ENCODE results near the gene C1QTNF3.
"Not testable (repeated sequence)": the region's sequence is repeated elsewhere in the genome, so short reads cannot be mapped to it uniquely, and the experiment has no call there.

Gene C1QTNF3, protein sequence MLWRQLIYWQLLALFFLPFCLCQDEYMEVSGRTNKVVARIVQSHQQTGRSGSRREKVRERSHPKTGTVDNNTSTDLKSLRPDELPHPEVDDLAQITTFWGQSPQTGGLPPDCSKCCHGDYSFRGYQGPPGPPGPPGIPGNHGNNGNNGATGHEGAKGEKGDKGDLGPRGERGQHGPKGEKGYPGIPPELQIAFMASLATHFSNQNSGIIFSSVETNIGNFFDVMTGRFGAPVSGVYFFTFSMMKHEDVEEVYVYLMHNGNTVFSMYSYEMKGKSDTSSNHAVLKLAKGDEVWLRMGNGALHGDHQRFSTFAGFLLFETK

DNA sequence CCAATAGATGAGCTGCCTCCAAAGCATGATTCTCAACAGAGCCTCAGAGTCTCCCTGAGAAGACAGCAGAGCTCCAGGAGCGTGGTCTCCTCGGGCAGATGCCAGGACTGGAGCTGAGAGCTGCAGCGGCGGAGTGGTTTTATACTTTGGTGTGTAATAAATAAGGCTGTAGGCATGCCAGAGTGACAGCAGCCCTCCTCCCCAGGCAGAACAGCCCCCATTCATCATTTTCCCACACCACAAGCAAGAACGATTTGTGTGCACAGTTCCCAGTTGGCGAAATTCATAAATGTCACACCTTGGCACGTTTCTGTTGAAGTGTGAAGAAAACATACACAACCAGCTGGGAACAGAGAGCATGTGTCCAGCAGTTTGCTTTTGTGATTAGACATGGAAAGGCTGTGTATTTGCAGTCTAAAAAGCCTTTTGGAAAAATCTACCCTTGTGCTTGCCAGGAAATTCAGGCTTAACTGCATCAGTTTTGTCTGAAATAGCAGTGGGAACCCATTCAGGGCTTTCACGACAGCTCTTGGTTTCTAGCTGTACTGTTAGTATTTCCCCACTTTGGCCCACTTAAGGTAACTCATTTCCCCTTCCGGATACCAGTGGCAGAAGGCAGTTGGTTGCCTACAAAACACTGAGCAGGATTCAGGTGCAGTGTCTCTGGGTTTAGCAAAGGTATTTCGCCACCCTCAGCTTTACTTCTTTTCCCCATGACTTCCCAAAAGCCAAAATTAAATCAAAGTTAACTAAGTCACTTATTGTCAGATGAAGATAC is at the start of gene C1QTNF3:
TSS of gene C1QTNF3 (minus strand) at position 115 of the 778 bp plus-strand sequence. CDS start at position 27, 88 bp downstream.
- DNase-seq = no peak

DNA sequence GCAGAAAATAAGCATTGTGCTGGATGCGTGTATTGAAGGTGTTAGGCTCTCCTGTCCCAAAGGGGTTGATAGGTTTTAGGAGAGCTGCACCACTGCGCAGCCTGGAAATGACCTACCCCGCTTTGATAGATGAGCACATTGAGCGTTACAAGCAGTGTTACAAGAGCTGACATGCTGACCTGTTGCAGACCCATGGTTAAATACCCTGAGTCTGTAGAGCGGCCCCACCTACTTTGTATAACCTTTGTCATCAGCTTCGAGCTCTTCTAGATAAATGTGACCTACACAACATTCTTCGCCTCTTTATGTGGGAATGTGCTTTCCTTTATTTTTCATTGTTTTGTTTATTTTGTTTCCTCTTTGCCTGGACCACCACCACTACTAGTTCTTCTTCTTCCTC is 48.0 kb upstream of the C1QTNF3 start:
- not testable (repeated sequence) for DNase-seq

DNA sequence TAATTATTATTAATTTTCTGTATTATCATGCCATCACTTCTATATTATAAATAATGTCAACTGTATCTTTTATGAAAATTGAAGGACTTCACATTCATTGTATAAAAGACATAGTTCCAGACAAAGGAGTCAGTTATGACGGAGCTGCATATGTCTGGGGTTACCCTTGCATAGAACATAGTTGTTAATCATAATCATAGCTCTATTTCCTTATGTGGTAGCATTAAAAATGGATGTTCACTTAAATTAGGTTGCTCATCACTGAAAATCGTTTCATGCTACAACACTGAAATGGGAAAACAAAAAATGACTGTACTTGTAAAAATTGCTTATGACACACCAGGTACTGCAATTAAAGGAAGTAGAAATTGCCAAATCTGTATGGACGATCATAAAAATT is 46.8 kb upstream of the C1QTNF3 start:
- not testable (repeated sequence) for DNase-seq

DNA sequence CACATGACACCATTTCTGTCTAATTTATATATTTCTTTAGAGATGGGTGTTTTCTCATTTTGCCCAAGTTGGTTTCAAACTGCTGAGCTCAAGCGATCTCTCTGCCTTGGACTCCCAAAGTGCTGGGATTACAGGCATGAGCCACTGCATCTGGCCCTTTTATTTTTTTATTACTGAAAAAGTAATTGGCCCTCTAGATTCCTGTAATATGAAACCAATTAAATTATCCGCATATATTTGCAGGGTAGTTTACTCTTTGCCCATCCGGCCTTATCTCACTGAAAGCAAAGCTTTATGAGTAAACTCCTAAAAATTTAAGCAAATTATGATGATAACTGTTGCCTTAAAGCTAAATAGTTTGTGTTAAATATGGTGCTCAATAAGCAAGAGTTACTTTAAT is 44.7 kb upstream of the C1QTNF3 start:
- not testable (repeated sequence) for DNase-seq

DNA sequence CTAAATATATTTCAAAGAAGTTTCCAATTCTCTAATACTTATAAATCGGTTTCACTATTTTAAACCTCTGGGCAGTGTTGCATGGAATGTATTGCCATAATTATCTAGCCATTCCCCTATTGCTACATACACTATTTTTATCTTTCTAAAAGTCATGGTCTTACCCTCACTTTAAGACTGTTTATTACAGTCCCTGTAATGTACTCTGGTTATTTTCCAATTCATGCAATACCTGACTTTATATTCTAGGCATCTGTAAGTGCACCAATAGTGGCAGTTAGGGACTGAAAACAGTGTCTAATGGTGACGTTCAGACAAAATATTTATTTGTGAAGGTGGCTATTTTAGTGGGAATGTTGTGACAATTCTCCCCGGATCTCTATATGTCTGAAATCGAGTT is 40.9 kb upstream of the C1QTNF3 start:
- not testable (repeated sequence) for DNase-seq

DNA sequence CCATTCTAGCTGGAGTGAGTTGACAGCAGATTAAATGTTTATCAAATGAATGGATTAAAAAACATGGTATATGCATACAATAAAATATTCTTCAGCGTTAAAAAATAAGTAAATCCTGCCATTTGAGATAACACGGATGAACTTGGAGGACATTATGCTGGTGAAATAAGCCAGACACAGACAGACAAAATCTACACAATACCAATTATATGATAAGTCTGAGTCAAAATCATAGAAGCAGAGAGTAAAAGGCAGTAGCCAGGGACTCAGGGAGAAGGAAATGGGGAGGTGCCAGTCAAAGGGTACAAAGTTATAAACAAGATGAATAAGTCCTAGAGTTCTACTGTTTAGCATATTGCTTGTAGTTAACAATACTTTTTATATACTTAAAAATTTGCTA is 36.5 kb upstream of the C1QTNF3 start:
- DNase-seq = not testable (repeated sequence)

DNA sequence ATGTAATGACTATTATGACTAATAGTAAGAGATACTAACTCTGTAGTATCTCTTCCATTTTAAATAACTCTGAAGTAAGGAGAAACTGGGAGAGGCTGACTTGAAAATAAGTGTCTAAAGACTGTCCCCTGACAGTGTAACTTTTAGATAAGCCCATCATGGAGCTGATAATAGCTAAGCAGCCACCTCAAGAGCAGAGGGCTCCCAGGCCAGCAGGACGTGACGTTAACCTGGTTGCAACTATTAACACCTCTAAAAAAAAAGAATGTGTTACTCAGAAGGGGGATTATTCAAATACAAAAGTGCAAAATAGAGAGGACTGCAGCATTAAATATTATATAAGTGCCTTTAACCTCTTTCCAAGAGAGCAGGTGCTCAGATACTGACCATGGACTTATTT is 34.6 kb upstream of the C1QTNF3 start:
- not testable (repeated sequence) for DNase-seq

DNA sequence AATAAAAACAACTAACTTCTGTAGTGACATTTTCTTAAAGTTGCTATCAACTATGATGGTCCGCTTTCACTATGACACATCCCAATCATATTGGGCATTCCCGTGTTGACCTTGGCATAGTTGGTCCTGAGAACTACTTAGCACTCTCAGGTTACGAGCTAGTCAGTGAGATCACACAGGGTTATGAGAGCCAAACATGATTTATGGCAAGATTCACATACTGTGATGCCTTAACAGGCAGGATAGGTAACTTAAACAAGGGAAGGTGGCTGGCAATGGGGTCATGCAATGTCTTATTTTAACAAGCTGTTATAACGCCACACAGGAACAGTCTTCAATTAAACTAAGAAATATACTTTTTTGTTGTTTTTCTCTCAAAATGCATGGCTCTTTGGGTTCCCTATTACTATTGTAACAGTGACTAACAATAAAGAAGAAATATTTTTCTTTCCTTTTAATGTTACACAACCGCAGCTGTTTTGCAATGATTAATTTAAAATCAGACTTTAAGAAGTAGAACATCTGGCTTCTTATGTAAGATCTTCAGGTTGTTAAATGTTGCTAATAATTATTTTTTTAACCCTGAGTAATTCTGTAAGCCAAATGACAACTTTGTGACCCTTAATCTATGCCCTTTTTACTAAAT is 33.8 kb upstream of the C1QTNF3 start:
- DNase-seq = not testable (repeated sequence)

DNA sequence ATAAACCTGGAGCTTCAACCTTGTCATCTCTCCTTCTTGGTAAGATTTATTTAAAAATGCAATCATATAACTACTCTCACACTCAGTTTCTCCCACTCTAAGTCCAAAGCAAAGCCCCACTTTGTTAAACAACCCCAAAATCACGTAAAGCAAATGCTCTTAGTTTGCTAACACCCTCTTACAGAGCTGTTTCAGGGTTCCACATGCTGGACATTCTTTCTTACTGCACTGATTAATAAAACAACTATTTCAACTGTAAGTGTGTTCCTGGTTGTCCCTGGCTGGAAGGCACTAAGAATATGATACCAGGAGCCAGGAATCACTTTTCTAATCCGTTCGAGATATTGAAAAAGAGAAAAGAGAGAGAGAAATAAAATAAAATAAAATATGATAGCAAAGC is 31.5 kb upstream of the C1QTNF3 start:
- not testable (repeated sequence) for DNase-seq

DNA sequence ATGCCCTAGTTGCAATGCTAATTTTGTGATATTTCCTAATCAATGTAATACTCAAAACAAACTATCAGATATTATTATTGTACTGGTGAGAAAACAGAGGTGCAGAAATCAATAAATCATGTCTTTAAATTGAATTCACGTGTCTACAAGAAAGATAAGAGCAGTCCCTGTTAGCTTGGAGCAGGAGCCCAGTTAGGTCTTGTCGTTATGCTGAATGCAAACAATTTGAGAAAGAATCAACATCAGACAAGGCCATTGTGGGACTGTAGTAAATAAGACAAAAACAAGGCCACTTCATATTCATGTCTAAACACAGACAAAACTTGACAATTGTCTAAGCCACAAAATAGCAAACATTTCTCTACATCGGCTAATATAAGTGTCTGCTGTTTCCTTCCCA is 31.1 kb upstream of the C1QTNF3 start:
- DNase-seq = not testable (repeated sequence)

DNA sequence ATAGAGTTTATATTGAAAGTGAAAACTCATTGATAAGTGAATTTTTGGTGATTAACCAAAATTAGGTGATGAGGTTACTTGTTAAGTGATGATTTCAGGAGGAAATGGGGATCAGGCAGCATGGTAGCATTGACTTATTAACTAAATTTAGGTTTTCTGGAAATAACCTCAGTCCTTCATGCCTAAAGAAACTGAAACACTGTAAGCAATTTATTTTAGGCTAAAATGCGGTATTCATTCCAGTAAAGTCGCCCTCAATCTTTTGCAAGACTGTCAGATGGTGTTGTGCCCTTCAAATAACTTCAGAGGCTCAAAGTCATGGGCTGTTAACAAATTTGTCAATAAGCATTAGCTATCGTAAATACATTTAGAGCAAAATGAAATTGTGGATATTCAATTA is 27.6 kb upstream of the C1QTNF3 start:
- not testable (repeated sequence) for DNase-seq

DNA sequence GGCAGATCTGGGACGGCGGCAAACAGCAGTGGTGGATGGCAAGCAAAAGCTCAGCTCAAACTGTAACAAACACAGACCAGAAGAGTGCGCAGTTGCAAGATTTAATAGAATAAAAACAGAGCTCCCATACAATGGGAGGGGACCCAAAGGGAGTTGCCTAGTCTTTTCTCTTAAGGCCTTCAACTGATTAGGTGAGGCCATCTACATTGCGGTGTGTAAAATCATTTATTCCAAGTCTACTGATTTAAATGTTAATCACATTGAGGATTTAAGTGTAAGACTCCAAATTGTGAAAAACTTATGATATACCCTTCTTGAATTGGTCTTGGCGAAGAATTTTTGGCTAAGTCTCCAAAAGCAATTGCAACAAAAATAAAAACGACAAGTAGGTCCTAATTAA is 21.6 kb upstream of the C1QTNF3 start:
- no peak for DNase-seq

DNA sequence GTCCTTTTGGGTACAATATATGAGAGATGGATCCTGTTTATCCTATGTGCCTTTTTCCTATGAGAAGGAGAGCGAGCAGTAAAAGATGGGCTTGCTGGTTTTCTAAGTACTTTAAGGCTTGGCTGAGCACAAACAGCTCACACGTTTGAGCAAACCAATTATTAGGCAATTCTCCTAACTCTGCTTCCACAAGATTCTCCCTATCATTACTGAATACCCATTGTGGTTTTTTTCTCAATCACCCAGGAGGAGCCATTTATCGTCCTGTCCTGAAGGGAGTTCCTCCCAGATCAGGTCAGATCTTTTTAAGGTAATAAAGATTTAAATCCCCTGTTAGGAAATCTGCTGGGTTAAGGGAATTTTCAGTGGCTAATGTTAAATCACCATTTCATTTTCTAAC is 19.4 kb upstream of the C1QTNF3 start:
- no peak for DNase-seq

DNA sequence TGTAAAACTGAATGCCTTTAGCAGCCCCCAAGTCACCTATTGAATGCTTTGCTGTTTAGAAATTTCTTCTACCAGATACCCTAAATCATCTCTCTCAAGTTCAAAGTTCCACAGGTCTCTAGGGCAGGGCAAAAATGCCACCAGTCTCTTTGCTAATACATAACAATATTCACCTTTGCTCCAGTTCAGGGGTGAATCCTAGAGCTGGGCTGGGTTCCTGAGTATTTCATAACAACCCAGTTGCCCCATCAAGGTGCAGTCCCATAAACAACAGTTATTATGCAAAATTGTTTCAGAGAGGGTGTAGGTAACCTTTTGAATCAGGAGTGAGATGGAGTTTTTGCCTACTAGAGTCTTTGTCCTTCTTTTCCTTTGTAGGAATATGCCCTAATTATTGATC is 19.0 kb upstream of the C1QTNF3 start:
- no peak for DNase-seq

DNA sequence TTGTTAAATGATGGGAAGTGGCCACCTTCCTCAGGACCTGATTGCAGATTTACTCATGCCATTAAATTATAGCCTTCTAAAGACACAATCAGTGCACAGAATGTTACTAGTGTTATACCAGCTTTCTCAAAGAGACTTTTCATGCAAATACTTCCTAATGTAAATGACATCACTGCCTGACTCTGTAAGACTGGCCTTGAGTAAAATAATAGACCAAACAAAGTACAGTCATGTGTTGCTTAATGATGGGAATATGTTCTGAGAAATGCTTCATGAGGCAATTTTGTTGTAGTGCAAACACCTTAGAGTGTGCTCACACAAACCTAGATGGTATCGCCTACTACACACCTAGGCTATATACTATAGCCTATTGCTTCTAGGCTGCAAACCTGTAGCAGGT is 17.0 kb upstream of the C1QTNF3 start:
- DNase-seq = no peak

DNA sequence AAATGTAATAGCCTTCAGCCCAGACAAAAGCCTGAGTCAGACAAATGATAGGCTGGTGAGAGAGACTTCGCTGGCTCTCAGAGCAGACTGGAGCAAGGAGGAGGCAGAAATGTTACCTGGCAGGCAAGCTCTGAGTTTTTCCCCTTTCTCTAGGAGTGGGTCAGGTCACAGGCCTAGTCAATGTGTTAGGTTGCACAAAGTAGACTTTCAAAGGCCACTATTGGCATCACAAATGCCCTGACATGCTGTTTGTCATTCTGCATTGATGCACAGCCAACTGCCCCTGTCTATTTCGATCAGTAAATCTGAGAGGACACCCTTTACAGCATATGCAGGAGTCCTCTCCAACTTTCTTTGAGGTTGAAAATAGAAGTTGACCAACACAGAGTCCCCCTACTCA is 15.5 kb upstream of the C1QTNF3 start:
- DNase-seq = no peak

DNA sequence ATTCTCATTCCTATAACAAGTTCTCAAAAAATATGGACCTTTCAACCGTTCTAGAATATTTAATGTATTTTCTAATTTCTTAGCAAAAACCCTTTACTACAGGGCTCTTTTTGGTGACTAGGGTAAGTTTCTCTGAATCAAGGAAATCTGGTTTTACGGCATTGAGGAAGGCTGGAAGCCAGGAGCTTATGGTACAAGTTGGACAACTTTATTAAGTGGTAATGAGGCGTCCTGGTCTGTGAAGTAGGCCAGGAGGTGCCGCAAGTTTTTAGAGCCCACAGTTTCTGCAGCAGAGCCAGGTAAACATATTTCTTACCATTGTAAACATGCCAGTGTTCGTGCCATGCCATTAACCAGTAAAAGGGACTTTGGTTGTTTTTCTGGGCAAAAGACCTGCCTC is 14.6 kb upstream of the C1QTNF3 start:
- DNase-seq = no peak

DNA sequence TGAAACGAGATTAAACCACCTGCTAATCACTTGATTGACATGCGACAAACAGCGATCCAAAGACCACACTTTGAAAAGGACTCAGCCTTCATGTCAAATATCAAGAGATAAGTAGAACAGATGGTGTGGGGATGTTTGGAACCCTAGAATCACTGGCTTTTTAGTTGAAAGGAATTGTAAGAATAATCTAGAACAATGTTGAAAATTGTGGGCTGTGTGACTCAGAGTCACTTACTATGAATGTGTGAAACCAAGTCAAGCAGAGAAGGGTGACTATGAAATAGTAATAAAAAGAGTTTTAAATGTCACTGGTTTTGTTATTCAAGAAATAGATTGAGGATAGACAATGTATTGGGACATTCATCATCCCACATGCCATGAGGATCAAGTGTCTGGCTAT is 14.1 kb upstream of the C1QTNF3 start:
- DNase-seq = no peak

DNA sequence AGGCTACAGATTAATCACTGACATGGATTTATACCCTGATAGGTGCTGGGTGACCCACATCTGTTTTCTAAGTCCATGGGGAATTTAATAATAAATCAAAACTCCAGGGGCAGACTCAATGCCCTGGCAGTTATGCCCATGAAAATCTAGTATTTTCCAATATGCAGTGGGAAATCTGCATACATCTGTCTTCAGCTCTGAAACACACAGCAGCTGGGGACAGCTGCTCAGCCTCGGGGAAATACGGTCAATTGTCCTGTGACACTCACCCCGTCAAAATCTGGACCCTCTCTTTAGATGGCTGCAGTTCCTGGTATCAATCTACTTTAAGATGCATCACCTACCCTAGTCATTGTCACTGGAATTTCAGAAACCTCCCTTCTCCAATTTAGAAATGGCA is 12.7 kb upstream of the C1QTNF3 start:
- DNase-seq = no peak

DNA sequence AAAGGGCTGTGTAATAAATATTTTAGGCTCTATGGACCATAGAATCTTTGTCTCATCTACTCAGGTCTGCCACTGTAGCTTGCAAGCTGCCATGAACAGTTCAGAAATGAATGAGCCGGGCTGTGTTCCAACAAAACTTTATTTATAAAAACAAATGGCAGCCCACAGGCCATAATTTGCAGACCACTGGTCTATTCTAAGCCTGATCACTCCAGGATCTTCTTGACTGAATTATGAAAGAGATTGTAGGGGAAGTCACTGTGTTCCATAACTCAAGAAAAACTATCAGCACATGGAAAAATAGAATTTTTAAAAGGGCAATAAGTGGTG is 11.4 kb upstream of the C1QTNF3 start:
- no peak for DNase-seq

DNA sequence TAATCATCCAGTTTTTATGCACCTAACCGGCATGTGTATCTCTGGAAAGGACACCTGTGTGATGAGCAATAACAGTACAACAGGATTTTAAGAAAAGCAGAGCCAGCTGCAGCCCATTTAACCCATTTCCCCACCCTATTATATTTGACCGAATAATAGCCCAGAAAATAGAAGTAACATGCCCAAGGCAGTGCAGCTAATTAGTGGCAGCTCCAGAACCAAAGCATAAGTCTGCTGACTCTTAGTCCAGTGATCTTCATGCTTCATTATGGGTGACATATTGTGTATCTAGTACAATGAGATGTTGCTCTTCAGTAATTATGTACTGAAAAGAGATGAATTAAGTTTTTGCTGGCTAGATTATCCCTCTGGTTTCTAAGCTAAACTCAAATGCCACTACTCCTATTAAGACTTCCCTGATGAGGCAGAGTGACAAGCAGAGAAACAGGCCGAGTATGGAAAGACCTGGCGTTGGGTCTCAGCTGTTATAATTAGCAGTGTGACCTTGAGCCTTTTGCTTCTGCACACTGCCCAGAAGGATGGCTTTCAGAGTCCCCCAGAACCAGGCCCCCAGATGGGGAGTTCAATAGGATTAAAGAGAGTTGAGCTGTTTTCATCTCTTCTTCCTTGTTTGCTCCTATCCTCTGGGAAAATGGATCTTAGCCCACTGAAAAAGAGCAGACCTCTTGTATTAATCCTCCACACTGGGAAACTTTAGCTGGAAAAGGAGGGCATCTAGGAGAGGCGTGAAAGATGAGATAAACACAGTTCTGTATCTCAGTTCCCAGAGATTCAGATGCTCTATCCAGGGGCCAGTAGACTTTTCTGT is 10.8 kb upstream of the C1QTNF3 start:
- no peak for DNase-seq

DNA sequence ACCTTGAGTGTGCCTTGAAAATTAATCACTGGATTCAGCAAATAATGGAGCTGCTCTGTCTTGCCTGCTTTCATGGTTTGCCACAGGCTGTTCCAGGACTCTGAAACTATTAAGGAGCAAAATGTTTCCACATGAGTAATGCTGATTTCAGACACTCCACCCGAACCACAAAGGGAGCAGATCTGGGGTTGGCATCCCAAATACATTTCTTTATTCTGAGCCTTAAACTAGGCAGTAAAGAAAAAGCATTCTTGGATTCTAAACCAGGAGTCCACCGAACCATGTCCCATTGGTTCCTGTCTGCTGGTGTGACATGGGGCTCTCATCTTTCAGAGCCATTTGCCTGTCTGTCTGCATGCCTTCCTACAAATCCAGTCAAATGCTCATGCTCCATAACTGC is 10.1 kb upstream of the C1QTNF3 start:
- DNase-seq = no peak

DNA sequence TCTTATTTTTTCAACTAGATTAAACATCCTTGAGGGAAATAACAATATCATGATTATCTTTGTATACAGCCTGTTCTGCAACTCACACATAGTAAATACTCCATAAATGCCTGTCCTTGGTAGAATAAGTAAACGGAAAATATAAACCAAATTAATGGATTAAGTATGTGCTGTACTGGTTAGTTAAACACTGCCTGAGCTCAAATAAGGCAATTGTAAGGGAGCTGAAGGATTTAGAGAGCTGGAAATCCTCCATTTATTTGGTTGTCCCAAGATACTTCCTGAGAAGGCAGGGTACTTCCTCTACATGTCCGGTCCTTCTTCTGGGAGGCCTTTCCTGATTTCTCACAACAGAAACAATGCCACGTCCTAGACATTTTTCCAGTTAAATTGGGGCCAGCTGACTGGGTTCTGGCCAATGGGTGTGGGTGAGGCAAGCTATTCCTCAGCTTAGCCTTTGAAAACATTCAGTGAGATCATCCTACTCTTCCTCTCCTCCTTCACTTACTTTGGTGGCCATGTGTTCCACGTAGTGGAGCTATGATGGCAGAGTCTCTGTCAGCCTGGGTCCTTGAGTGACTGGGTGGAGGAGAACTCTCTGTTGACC is 8.5 kb upstream of the C1QTNF3 start:
- DNase-seq = no peak
